Liver (tissue), 9 donors: ENCODE data around the gene SOCS4. TPM values are rescaled to one million over a fixed set of nuclear protein-coding genes. Genes with fewer than 3 reads are reported as not detected.

Source experiments
- DNase-seq: peaks from one replicate; pipeline ENCODE4 v3.0.0-alpha.2; 2017; ENCODE audit warnings: low spot score
- H3K27ac ChIP-seq, 2 donors: one replicate each; pipeline ENCODE4 v1.7.0; 2013; ENCODE audit warnings: inconsistent platforms in 2 of 2, low read length in 2 of 2, control low read depth in 1 of 2, low read depth in 1 of 2, mild to moderate bottlenecking in 1 of 2
- H3K27me3 ChIP-seq, 4 donors: one replicate each; pipeline versions ENCODE4 v1.6.1 to v1.7.0; 2013; ENCODE audit warnings: low read length in 3 of 4, inconsistent platforms in 1 of 4, mild to moderate bottlenecking in 1 of 4, moderate library complexity in 1 of 4; ENCODE audit not compliant: control insufficient read depth in 4 of 4, insufficient read depth in 4 of 4
- H3K36me3 ChIP-seq, 4 donors: one replicate each; pipeline versions ENCODE4 v1.6.1 to v1.7.0; 2013; ENCODE audit warnings: low read length in 3 of 4, mild to moderate bottlenecking in 3 of 4, low read depth in 1 of 4, moderate library complexity in 1 of 4; ENCODE audit not compliant: control insufficient read depth in 4 of 4, insufficient read depth in 3 of 4
- H3K4me1 ChIP-seq, 4 donors: one replicate each; pipeline versions ENCODE4 v1.6.1 to v1.7.0; 2013; ENCODE audit warnings: low read length in 3 of 4, mild to moderate bottlenecking in 3 of 4, moderate library complexity in 1 of 4; ENCODE audit not compliant: control insufficient read depth in 4 of 4, insufficient read depth in 4 of 4
- H3K4me3 ChIP-seq, 3 donors: one replicate each; pipeline versions ENCODE4 v1.6.1 to v1.7.0; 2013; ENCODE audit warnings: low read length in 3 of 3, control low read depth in 1 of 3, low read depth in 1 of 3, mild to moderate bottlenecking in 1 of 3
- H3K9ac ChIP-seq, 2 donors: one replicate each; pipeline ENCODE4 v1.7.0; 2013; ENCODE audit warnings: low read length in 2 of 2, mild to moderate bottlenecking in 2 of 2, moderate library complexity in 2 of 2, control low read depth in 1 of 2, low read depth in 1 of 2
- H3K9me3 ChIP-seq, 4 donors: one replicate each; pipeline versions ENCODE4 v1.6.1 to v1.7.0; 2013; ENCODE audit warnings: low read length in 3 of 4; ENCODE audit not compliant: control insufficient read depth in 4 of 4
- EGR1 ChIP-seq, 2 donors: IDR thresholded peaks; 2 replicates each; pipeline ENCODE4 v1.6.1; 2016 to 2018; ENCODE audit warnings: antibody characterized with exemption in 2 of 2, low read depth in 2 of 2
- FOXA1 ChIP-seq: IDR thresholded peaks from 2 replicates; pipeline ENCODE4 v1.6.1; 2016; ENCODE audit warnings: antibody characterized with exemption
- FOXA2 ChIP-seq: IDR thresholded peaks from 2 replicates; pipeline ENCODE4 v1.6.1; 2016; ENCODE audit warnings: antibody characterized with exemption
- GABPA ChIP-seq, 2 donors: IDR thresholded peaks in 1 of 2; conservative IDR thresholded peaks in 1 of 2; 2 replicates each; pipeline ENCODE4 v1.6.1; 2016; ENCODE audit warnings: antibody characterized with exemption in 2 of 2, mild to moderate bottlenecking in 1 of 2, moderate library complexity in 1 of 2
- HNF4A ChIP-seq, 2 donors: conservative IDR thresholded peaks; 2 replicates each; pipeline ENCODE4 v1.6.1; 2016; ENCODE audit warnings: antibody characterized with exemption in 2 of 2, mild to moderate bottlenecking in 2 of 2
- HNF4G ChIP-seq: IDR thresholded peaks from 2 replicates; pipeline ENCODE4 v1.6.1; 2016; ENCODE audit warnings: antibody characterized with exemption
- JUND ChIP-seq, 2 donors: IDR thresholded peaks; 2 replicates each; pipeline ENCODE4 v1.6.1; 2016; ENCODE audit warnings: antibody characterized with exemption in 2 of 2
- NR2F2 ChIP-seq: IDR thresholded peaks from 2 replicates; pipeline ENCODE4 v1.6.1; 2016; ENCODE audit warnings: antibody characterized with exemption
- RAD21 ChIP-seq, 2 donors: IDR thresholded peaks; 2 replicates each; pipeline ENCODE4 v1.6.1; 2016; ENCODE audit warnings: antibody characterized with exemption in 2 of 2, mild to moderate bottlenecking in 2 of 2
- RXRA ChIP-seq, 2 donors: IDR thresholded peaks; 2 replicates each; pipeline ENCODE4 v1.6.1; 2017 to 2018; ENCODE audit warnings: antibody characterized with exemption in 2 of 2, mild to moderate bottlenecking in 1 of 2
- SP1 ChIP-seq: IDR thresholded peaks from 2 replicates; pipeline ENCODE4 v1.6.1; 2018; ENCODE audit warnings: antibody characterized with exemption, mild to moderate bottlenecking
- TAF1 ChIP-seq: conservative IDR thresholded peaks from 2 replicates; pipeline ENCODE4 v1.6.1; 2016; ENCODE audit warnings: antibody characterized with exemption, mild to moderate bottlenecking
- YY1 ChIP-seq: IDR thresholded peaks from 2 replicates; pipeline ENCODE4 v1.6.1; 2016; ENCODE audit warnings: antibody characterized with exemption, mild to moderate bottlenecking
- WGBS: extraction: QIAGEN DNeasy Blood & Tissue Kit; methylation state at CpG from one replicate; pipeline ENCODE4 v1.1.7; 2013; 5-methylcytosine and 5-hydroxymethylcytosine counted together
- polyA plus RNA-seq, 2 donors: library from polyadenylated mRNA; stranded (reverse) in 1 of 2; unstranded in 1 of 2; fragments of 200-250 nt in 1 of 2; fragments of >200 nt in 1 of 2; fragmentation: Nextera tagmentation in 1 of 2; extraction: Ambion mirVana in 1 of 2; gene quantifications; one replicate each; pipeline versions ENCODE4 v1.2.1 to v1.2.3, GENCODE V29; 2013 to 2015
- total RNA-seq, 2 donors: library from RNA; depleted of rRNA; stranded (reverse); fragments of >200 nt; gene quantifications; one replicate each; pipeline ENCODE4 v1.2.3, GENCODE V29; 2014
- TF ChIP-seq, protein P1 (sequence below): IDR thresholded peaks from 2 replicates; pipeline ENCODE4 v1.6.1; 2016; ENCODE audit warnings: antibody characterized with exemption
- TF ChIP-seq, protein P2 (sequence below): IDR thresholded peaks from 2 replicates; pipeline ENCODE4 v1.6.1; 2016; ENCODE audit warnings: antibody characterized with exemption
- TF ChIP-seq, protein P3 (sequence below): fragments of 150-350 bp; IDR thresholded peaks from 2 replicates; pipeline ENCODE4 v1.5.1; 2017; ENCODE audit warnings: improper control_type of control experiment, low read depth, low read length; ENCODE audit not compliant: missing input control
- TF ChIP-seq, protein P4 (sequence below): IDR thresholded peaks from 2 replicates; pipeline ENCODE4 v1.6.1; 2016; ENCODE audit warnings: antibody characterized with exemption, mild to moderate bottlenecking
- TF ChIP-seq, protein P5 (sequence below): IDR thresholded peaks from 2 replicates; pipeline ENCODE4 v1.6.1; 2016; ENCODE audit warnings: antibody characterized with exemption
- donor health status: healthy.
- donor health status: healthy.
- donor health status: healthy.
- donor health status: healthy.
- donor health status: healthy.

The SOCS4 gene
- total and polyA plus RNA-seq, 4 donors, result 2.2 to 7.4 (median 6.0) TPM

DNA sequence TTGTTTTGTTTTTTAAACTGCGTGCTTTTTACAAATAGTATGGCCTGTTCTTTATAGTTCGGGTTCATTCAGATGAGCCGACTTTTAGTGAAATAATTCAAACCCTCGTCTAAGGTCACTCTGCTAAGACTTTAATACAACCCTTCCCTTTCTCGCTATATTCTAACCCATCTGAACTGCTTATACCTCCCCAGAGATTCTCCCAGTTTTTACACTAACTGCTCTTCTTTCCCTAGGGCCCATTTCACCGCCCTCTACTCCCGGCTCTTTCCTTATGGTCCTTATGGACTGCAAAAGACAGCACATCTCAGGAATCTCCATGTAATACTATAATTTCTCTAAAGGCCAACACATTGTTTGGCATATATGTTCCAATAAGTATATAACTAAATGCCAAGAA lies 26.5 kb downstream of the SOCS4 start:
- Histone ChIP-seq H3K4me1 (peaks cover 8 to 17% (median 14%) of the 10 kb centered on the region in 4 donors), H3K27ac (no peak overlapping the region), H3K36me3 (peaks cover 0 to 4% (median 1%) of the 10 kb centered on the region in 4 donors), H3K9me3 (no peaks in the 10 kb centered on the region), H3K27me3 (no peaks in the 10 kb centered on the region), H3K9ac (no peak overlapping the region), H3K4me3 (no peak overlapping the region)
- 83% methylated on average over 7 of the region's 7 CpGs for WGBS
- TF ChIP-seq, protein P1, sequence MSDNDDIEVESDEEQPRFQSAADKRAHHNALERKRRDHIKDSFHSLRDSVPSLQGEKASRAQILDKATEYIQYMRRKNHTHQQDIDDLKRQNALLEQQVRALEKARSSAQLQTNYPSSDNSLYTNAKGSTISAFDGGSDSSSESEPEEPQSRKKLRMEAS, result no peak
- TF ChIP-seq FOXA1 (no peak), RAD21 (IDR thresholded peaks at IDR 0.05) (no peak), RXRA (IDR thresholded peaks at IDR 0.05) (no peak), GABPA (IDR thresholded peaks at IDR 0.05 in 1 of 2, conservative IDR thresholded peaks at IDR 0.05 in 1 of 2) (no peak), NR2F2 (no peak), FOXA2 (no peak), YY1 (no peak), JUND (IDR thresholded peaks at IDR 0.05) (no peak), HNF4G (no peak), HNF4A (conservative IDR thresholded peaks at IDR 0.05) (no peak), SP1 (no peak)
- TF ChIP-seq, protein P2, sequence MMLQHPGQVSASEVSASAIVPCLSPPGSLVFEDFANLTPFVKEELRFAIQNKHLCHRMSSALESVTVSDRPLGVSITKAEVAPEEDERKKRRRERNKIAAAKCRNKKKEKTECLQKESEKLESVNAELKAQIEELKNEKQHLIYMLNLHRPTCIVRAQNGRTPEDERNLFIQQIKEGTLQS, result no peak
- TF ChIP-seq, protein P3, sequence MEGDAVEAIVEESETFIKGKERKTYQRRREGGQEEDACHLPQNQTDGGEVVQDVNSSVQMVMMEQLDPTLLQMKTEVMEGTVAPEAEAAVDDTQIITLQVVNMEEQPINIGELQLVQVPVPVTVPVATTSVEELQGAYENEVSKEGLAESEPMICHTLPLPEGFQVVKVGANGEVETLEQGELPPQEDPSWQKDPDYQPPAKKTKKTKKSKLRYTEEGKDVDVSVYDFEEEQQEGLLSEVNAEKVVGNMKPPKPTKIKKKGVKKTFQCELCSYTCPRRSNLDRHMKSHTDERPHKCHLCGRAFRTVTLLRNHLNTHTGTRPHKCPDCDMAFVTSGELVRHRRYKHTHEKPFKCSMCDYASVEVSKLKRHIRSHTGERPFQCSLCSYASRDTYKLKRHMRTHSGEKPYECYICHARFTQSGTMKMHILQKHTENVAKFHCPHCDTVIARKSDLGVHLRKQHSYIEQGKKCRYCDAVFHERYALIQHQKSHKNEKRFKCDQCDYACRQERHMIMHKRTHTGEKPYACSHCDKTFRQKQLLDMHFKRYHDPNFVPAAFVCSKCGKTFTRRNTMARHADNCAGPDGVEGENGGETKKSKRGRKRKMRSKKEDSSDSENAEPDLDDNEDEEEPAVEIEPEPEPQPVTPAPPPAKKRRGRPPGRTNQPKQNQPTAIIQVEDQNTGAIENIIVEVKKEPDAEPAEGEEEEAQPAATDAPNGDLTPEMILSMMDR, result no peak
- TF ChIP-seq, protein P4, sequence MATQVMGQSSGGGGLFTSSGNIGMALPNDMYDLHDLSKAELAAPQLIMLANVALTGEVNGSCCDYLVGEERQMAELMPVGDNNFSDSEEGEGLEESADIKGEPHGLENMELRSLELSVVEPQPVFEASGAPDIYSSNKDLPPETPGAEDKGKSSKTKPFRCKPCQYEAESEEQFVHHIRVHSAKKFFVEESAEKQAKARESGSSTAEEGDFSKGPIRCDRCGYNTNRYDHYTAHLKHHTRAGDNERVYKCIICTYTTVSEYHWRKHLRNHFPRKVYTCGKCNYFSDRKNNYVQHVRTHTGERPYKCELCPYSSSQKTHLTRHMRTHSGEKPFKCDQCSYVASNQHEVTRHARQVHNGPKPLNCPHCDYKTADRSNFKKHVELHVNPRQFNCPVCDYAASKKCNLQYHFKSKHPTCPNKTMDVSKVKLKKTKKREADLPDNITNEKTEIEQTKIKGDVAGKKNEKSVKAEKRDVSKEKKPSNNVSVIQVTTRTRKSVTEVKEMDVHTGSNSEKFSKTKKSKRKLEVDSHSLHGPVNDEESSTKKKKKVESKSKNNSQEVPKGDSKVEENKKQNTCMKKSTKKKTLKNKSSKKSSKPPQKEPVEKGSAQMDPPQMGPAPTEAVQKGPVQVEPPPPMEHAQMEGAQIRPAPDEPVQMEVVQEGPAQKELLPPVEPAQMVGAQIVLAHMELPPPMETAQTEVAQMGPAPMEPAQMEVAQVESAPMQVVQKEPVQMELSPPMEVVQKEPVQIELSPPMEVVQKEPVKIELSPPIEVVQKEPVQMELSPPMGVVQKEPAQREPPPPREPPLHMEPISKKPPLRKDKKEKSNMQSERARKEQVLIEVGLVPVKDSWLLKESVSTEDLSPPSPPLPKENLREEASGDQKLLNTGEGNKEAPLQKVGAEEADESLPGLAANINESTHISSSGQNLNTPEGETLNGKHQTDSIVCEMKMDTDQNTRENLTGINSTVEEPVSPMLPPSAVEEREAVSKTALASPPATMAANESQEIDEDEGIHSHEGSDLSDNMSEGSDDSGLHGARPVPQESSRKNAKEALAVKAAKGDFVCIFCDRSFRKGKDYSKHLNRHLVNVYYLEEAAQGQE, result no peak
- DNase-seq, result no peak

DNA sequence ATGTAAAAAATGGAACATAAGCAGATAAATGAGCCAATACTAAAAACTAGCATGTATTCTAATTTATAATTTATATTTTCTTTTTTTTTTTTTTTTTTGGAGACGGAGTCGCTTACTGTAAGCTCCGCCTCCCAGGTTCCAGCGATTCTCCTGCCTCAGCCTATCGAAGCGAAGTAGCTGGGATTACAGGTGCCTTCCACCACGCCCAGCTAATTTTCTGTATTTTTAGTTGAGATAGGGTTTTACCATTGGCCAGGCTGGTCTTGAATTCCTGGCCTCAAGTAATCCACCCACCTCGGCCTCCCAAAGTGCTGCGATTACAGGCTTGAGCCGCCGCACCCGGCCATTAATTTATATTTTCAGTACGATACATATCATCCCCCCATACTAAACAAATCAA lies 27.1 kb downstream of the SOCS4 start:
- Histone ChIP-seq H3K9ac (no peak overlapping the region), H3K9me3 (no peaks in the 10 kb centered on the region), H3K4me3 (no peak overlapping the region), H3K36me3 (peaks cover 0 to 4% (median 1%) of the 10 kb centered on the region in 4 donors), H3K27ac (no peak overlapping the region), H3K4me1 (peaks cover 8 to 17% (median 14%) of the 10 kb centered on the region in 4 donors), H3K27me3 (no peaks in the 10 kb centered on the region)
- no peak for TF ChIP-seq HNF4G
- TF ChIP-seq, protein P4, result no peak
- no peak for TF ChIP-seq TAF1
- no peak for TF ChIP-seq HNF4A (conservative IDR thresholded peaks at IDR 0.05)
- no peak for TF ChIP-seq YY1
- TF ChIP-seq EGR1 (IDR thresholded peaks at IDR 0.05; ENCODE audit: low read depth in 2 of 2), result no peak
- no peak for TF ChIP-seq JUND (IDR thresholded peaks at IDR 0.05)
- no peak for TF ChIP-seq RAD21 (IDR thresholded peaks at IDR 0.05)
- TF ChIP-seq, protein P5, sequence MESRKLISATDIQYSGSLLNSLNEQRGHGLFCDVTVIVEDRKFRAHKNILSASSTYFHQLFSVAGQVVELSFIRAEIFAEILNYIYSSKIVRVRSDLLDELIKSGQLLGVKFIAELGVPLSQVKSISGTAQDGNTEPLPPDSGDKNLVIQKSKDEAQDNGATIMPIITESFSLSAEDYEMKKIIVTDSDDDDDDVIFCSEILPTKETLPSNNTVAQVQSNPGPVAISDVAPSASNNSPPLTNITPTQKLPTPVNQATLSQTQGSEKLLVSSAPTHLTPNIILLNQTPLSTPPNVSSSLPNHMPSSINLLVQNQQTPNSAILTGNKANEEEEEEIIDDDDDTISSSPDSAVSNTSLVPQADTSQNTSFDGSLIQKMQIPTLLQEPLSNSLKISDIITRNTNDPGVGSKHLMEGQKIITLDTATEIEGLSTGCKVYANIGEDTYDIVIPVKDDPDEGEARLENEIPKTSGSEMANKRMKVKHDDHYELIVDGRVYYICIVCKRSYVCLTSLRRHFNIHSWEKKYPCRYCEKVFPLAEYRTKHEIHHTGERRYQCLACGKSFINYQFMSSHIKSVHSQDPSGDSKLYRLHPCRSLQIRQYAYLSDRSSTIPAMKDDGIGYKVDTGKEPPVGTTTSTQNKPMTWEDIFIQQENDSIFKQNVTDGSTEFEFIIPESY, result no peak
- no peak for DNase-seq
- WGBS, result 98% methylated on average over 13 of the region's 13 CpGs
